ENCODE measurements around the gene COCH.

DNA sequence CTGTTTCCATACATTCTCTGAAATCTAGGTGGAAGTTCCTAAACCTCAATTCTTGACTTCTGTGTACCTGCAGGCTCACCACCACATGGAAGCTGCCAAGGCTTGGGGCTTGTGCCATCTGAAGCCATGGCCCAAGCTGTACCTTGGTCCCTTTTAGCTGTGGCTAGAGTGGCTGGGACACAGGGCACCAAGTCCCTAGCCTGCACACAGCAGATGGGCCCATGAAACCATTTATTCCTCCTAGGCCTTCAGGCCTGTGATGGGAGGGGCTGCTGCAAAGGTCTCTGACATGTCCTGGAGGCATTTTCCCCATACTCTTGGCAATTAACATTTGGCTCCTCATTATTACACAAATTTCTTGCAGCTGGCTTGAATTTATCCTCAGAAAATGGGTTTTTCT, 40.0 kb upstream of the COCH start:
- TF ChIP-seq ZBTB7A (tag by site-specific recombination; IDR thresholded peaks at IDR 0.05; ENCODE audit: low read depth), result no peak
- no peak for TF ChIP-seq HIC1 (tag by site-specific recombination; IDR thresholded peaks at IDR 0.05)
- TF ChIP-seq, protein P1, sequence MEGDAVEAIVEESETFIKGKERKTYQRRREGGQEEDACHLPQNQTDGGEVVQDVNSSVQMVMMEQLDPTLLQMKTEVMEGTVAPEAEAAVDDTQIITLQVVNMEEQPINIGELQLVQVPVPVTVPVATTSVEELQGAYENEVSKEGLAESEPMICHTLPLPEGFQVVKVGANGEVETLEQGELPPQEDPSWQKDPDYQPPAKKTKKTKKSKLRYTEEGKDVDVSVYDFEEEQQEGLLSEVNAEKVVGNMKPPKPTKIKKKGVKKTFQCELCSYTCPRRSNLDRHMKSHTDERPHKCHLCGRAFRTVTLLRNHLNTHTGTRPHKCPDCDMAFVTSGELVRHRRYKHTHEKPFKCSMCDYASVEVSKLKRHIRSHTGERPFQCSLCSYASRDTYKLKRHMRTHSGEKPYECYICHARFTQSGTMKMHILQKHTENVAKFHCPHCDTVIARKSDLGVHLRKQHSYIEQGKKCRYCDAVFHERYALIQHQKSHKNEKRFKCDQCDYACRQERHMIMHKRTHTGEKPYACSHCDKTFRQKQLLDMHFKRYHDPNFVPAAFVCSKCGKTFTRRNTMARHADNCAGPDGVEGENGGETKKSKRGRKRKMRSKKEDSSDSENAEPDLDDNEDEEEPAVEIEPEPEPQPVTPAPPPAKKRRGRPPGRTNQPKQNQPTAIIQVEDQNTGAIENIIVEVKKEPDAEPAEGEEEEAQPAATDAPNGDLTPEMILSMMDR (tag by site-specific recombination; IDR thresholded peaks at IDR 0.05), result no peak
- TF ChIP-seq ZNF449 (tag by site-specific recombination; IDR thresholded peaks at IDR 0.05), result no peak
- no peak for TF ChIP-seq KLF17 (tag by site-specific recombination; IDR thresholded peaks at IDR 0.05)
- TF ChIP-seq, protein P2, sequence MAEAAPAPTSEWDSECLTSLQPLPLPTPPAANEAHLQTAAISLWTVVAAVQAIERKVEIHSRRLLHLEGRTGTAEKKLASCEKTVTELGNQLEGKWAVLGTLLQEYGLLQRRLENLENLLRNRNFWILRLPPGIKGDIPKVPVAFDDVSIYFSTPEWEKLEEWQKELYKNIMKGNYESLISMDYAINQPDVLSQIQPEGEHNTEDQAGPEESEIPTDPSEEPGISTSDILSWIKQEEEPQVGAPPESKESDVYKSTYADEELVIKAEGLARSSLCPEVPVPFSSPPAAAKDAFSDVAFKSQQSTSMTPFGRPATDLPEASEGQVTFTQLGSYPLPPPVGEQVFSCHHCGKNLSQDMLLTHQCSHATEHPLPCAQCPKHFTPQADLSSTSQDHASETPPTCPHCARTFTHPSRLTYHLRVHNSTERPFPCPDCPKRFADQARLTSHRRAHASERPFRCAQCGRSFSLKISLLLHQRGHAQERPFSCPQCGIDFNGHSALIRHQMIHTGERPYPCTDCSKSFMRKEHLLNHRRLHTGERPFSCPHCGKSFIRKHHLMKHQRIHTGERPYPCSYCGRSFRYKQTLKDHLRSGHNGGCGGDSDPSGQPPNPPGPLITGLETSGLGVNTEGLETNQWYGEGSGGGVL (tag by site-specific recombination; IDR thresholded peaks at IDR 0.05), result no peak
- TF ChIP-seq RBAK (tag by site-specific recombination; IDR thresholded peaks at IDR 0.05), result no peak
- TF ChIP-seq KLF1 (tag by site-specific recombination; IDR thresholded peaks at IDR 0.05), result no peak
- TF ChIP-seq ZNF138 (tag by site-specific recombination; IDR thresholded peaks at IDR 0.05; ENCODE audit: borderline replicate concordance), result no peak
